AG09309 (cell line): ENCODE results near the gene SSBP2.

Experiments
- DNase-seq: peaks from one replicate; pipeline ENCODE4 v3.0.0-alpha.2; 2010; ENCODE audit warnings: low read depth
- H3K4me3 ChIP-seq: 2 replicates; pipeline ENCODE4 v1.5.1; 2011; ENCODE audit warnings: mild to moderate bottlenecking, low read depth, low read length, moderate library complexity; ENCODE audit not compliant: control insufficient read depth
- TF ChIP-seq, protein P1 (sequence below): IDR thresholded peaks from 2 replicates; pipeline ENCODE4 v1.5.1; 2011; ENCODE audit warnings: mild to moderate bottlenecking, low read depth, low read length, inconsistent platforms; ENCODE audit not compliant: insufficient read depth, control insufficient read depth; ENCODE audit errors: missing control alignments

Gene SSBP2

DNA sequence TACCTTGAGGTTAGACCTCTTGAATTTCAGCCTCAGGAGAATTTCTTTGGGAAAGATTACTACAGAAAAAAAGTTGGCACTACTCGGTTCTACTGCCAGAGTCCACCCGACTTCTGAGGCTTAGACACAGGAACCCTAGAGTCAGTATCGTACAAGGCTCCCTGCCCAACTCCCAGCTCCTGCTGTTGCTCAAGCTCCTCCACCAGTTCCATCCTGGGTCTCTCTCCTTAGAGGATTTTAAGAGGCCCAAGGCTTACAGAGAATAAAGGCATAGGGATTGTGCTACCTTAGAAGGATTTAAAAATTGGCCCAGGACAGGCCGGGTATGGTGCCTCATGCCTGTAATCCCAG, 29.0 kb upstream of the SSBP2 start:
- DNase-seq, result no peak
- TF ChIP-seq, protein P1, sequence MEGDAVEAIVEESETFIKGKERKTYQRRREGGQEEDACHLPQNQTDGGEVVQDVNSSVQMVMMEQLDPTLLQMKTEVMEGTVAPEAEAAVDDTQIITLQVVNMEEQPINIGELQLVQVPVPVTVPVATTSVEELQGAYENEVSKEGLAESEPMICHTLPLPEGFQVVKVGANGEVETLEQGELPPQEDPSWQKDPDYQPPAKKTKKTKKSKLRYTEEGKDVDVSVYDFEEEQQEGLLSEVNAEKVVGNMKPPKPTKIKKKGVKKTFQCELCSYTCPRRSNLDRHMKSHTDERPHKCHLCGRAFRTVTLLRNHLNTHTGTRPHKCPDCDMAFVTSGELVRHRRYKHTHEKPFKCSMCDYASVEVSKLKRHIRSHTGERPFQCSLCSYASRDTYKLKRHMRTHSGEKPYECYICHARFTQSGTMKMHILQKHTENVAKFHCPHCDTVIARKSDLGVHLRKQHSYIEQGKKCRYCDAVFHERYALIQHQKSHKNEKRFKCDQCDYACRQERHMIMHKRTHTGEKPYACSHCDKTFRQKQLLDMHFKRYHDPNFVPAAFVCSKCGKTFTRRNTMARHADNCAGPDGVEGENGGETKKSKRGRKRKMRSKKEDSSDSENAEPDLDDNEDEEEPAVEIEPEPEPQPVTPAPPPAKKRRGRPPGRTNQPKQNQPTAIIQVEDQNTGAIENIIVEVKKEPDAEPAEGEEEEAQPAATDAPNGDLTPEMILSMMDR, result no peak
- H3K4me3 ChIP-seq, result no peak overlapping the region

DNA sequence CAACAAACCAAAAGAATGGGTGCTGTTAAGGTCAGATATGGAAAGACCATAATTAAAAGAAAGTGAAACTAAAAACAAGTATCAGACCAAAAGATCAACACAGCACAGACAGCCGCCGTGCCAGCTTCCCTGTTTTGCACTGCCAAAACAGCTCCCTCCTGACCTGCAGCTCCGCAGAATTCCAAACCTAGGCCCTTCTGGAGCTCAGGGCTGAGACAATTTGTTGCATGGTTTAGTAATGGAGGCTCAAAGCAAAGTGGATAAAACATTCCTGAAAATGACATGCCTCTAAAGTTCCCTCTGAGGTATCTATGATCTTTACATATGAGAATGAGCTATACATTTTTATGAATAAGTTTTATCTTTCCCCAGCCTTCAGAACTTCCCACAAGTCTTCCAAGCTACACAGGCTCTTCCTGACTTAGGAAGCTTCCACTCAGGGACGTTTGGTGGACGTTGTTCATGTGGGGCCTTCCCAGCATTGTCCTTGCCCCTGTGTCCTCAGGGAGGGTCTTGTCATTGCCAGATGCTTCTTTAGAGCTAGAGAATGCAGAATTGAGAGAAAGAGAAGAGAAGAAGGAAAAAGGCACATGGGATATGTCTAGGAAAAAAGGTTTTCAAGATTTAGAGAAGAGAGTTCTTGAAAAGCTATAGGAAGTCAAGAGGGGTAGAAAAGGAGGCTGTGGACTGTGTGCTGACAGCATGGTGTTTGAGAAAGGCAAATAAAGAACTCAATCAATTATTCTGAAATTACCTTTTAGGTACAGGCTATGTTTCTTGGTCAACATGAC, 28.4 kb upstream of the SSBP2 start:
- DNase-seq, result no peak
- TF ChIP-seq, protein P1, result no peak
- H3K4me3 ChIP-seq, result peak overlapping the region; percentile 5; the same call in 1 of the 2 replicates

DNA sequence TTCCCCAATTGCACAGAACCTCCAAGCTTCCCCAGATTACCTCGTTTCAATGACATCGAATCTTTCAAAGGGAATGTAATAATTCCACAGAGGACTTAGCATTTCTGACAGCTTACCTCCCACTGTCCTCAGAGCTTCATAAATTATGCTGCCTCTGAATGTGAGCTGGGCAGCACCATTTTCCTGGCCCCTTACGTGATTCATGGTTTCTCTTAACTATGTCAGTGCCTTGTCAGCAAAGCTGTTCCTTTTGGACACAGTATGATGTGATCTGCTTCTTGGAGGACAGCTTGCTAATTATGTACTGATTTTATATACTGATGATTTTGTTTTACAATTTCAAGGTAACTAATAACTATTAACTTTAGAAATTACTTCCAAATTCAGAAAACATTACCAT, 27.7 kb upstream of the SSBP2 start:
- H3K4me3 ChIP-seq, result no peak overlapping the region
- TF ChIP-seq, protein P1, result no peak
- DNase-seq, result no peak

DNA sequence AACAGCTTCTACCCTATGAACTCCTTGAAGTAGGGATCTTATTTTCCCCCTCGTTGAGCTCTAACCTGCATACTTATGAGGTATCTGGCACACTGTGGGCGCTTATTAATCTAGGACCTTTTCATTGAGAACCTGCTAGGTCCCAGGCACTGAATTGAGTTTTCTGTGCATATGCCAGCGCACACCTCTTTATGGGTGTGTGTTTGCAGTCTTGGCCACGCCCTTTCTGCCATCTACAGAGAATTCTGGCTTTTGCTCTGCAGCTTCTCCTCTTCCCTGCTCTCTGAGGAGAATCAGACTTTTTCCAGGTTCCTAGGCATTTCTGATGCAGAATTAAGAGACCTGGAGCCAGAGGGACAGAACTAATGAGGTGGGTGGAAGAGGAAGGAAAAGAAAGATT, 25.4 kb upstream of the SSBP2 start:
- DNase-seq, result no peak
- TF ChIP-seq, protein P1, result no peak
- H3K4me3 ChIP-seq, result no peak overlapping the region

DNA sequence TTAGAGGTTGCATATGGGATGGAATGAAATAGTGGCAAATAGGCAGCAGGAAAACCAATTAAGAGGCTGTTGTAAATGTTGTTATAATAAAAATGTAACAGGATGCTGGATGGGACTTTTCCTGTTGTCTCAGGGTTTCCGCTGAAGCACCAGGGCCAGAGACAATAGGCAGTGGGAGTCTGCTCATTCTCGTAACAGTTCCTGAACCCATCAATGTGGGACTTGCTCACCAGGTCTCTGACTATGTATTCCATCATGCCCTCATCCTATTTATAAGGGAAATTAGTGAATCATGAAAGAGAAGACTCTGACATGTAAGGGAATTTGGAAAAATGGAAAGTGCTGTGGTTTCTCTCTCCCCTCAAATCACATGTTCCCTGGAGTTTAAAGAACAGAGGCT, 23.5 kb upstream of the SSBP2 start:
- no peak for DNase-seq
- H3K4me3 ChIP-seq, result no peak overlapping the region
- TF ChIP-seq, protein P1, result no peak

DNA sequence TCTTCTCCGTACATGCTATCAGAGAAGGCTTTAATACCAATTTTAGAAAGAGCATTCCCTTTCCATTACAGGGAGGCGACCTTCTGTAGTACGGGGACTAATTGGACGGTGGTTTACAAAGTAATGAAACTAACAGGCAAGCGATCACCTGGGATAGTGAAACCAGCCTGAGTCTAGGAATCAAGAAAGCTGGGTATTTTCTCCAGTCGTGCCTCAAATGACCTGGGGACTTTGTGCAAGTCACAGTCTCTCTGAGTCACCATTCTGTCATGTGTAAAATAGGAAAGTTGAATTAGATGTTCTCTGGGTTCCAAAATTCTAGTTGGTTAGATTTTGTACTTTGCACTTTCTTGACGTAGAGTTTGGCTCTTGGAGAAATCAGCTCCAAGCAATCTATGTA, 22.7 kb upstream of the SSBP2 start:
- TF ChIP-seq, protein P1, result no peak
- H3K4me3 ChIP-seq, result no peak overlapping the region
- DNase-seq, result no peak
